Activated CD8-positive, alpha-beta T cell treated with anti-CD3 and anti-CD28 coated beads for 36 hours (primary cell): Measurements from ENCODE around the gene PECR. TPM values are rescaled to one million over a fixed set of nuclear protein-coding genes. Genes with fewer than 3 reads are reported as not detected.

ENCODE experiments used
- ATAC-seq: fragments of 200-7000 bp; cut with Tn5 transposase; one replicate; pipeline ENCODE4 v1.10.0; 2021; ENCODE audit warnings: mild to moderate bottlenecking, moderate library complexity
- CTCF ChIA-PET: fragments of 350-600 bp; sonication (Branson Sonifier 250); formaldehyde crosslinking; loops from one replicate; lab custom pipeline; 2021; ENCODE audit warnings: antibody characterized with exemption; lab: Charles Lee
- POLR2A ChIA-PET: fragments of 350-600 bp; sonication (Branson Sonifier 250); formaldehyde crosslinking; loops from one replicate; lab custom pipeline; 2021; ENCODE audit warnings: antibody characterized with exemption; lab: Charles Lee
- DNase-seq: peaks from one replicate; pipeline ENCODE4 v3.0.0-alpha.2; 2020
- H3K27ac Mint-ChIP-seq: one replicate; pipeline ENCODE4 v1.8.0; 2021; ENCODE audit warnings: mild to moderate bottlenecking, mixed read lengths
- H3K27me3 Mint-ChIP-seq: one replicate; pipeline ENCODE4 v1.8.0; 2021; ENCODE audit warnings: mixed read lengths
- H3K36me3 Mint-ChIP-seq: one replicate; pipeline ENCODE4 v1.8.0; 2021; ENCODE audit warnings: low read depth, mixed read lengths
- H3K4me1 Mint-ChIP-seq: one replicate; pipeline ENCODE4 v1.8.0; 2021; ENCODE audit warnings: low read depth, mixed read lengths
- H3K4me3 Mint-ChIP-seq: one replicate; pipeline ENCODE4 v1.8.0; 2021; ENCODE audit warnings: mild to moderate bottlenecking, moderate library complexity, mixed read lengths
- H3K9me3 Mint-ChIP-seq: one replicate; pipeline ENCODE4 v1.8.0; 2021; ENCODE audit warnings: mixed read lengths
- CTCF ChIP-seq: fragments of 200-600 bp; IDR thresholded peaks from one replicate; pipeline ENCODE4 v1.8.0; 2022; ENCODE audit warnings: antibody characterized with exemption, mild to moderate bottlenecking
- intact Hi-C: fragments of 100-400 bp; cut with micrococcal nuclease; formaldehyde crosslinking; loops from one replicate; pipeline ENCODE4 v1.10.0; 2022
- total RNA-seq, 2 experiments: library from RNA; stranded (reverse); gene quantifications; one replicate each; pipeline ENCODE4 v1.2.3, GENCODE V29; 2021

PECR gene
- total RNA-seq, 2 experiments from 2014 or later: 21.1 to 22.5 TPM

- Mint-ChIP-seq H3K4me1 (peaks cover 44% of the 10 kb centered on the region), H3K27ac (no peak overlapping the region), H3K4me3 (no peak overlapping the region), H3K36me3 (peaks cover 6% of the 10 kb centered on the region), H3K27me3 (no peaks in the 10 kb centered on the region), H3K9me3 (no peaks in the 10 kb centered on the region)
- TF ChIP-seq CTCF: no peak
- POLR2A ChIA-PET: no interaction called here
- DNase-seq (no peak), ATAC-seq (no peak)
- CTCF ChIA-PET: interaction anchor here (1.0 to 7.1 kb wide), 2 partner anchors 12 to 24 kb away, joined by 3 to 67 read pairs; no protein-coding TSS in a partner anchor
- intact Hi-C loops: loop anchor here (5.0 kb wide), 1 partner anchor 82 kb away; no protein-coding TSS in a partner anchor
Measured at GRCh38 chr2:216030216-216030615, 51.4 kb downstream of the PECR start.

GRCh38 chr2:216029416-216030129 lies 52.0 kb downstream of the PECR start:
- POLR2A ChIA-PET: no interaction called here
- H3K4me1 Mint-ChIP-seq: peaks cover 44% of the 10 kb centered on the region
- ATAC-seq: no peak

GRCh38 chr2:216024779-216025336 lies 56.8 kb downstream of the PECR start:
- Mint-ChIP-seq H3K27ac (no peak overlapping the region), H3K4me1 (peaks cover 5% of the 10 kb centered on the region), H3K4me3 (no peak overlapping the region), H3K36me3 (peaks cover 4% of the 10 kb centered on the region), H3K9me3 (no peaks in the 10 kb centered on the region), H3K27me3 (no peaks in the 10 kb centered on the region)
- intact Hi-C loops: no loop called here
- ChIA-PET POLR2A (no interaction called here), CTCF (interaction anchor here (0.5 to 7.0 kb wide), 8 partner anchors 9 to 83 kb away, joined by 3 to 89 read pairs (median 3); no protein-coding TSS in a partner anchor)
- no peak for DNase-seq
- no peak for ATAC-seq
- TF ChIP-seq CTCF: no peak

More at GRCh38 chr2:216029416-216030129, 52.0 kb downstream of the PECR start:
- CTCF ChIA-PET: interaction anchor here (0.8 to 7.1 kb wide), 3 partner anchors 12 to 107 kb away, joined by 3 to 67 read pairs (median 3); no protein-coding TSS in a partner anchor
- Mint-ChIP-seq H3K27ac (no peak overlapping the region), H3K9me3 (no peaks in the 10 kb centered on the region), H3K27me3 (no peaks in the 10 kb centered on the region), H3K36me3 (peaks cover 6% of the 10 kb centered on the region), H3K4me3 (no peak overlapping the region)
- no peak for TF ChIP-seq CTCF
- intact Hi-C loops: loop anchor here (5.0 kb wide), 1 partner anchor 83 kb away; no protein-coding TSS in a partner anchor
- DNase-seq: peak; percentile 45

GRCh38 chr2:216023055-216023648 lies 58.5 kb downstream of the PECR start:
- peaks cover 8% of the 10 kb centered on the region for H3K4me1 Mint-ChIP-seq
- H3K36me3 Mint-ChIP-seq: no peaks in the 10 kb centered on the region
- intact Hi-C loops: loop anchor here (1.0 kb wide), 1 partner anchor 73 kb away; no protein-coding TSS in a partner anchor

More at GRCh38 chr2:216023055-216023648, 58.5 kb downstream of the PECR start:
- Mint-ChIP-seq H3K9me3 (peaks cover 3% of the 10 kb centered on the region), H3K27me3 (no peaks in the 10 kb centered on the region), H3K4me3 (no peak overlapping the region), H3K27ac (no peak overlapping the region)
- peak; percentile 70 for DNase-seq
- peak; percentile 70 for TF ChIP-seq CTCF
- ChIA-PET POLR2A (interaction anchor here (0.6 to 1.3 kb wide), 3 partner anchors 9 to 69 kb away, joined by 3 to 4 read pairs (median 3); partner anchors contain the start of gene MREG), CTCF (interaction anchor here (0.7 to 7.0 kb wide), 20 partner anchors 9 to 135 kb away, joined by 3 to 89 read pairs (median 5); partner anchors contain the start of gene MREG)
- ATAC-seq: peak; percentile 96
